Right lobe of liver (tissue), 6 donors: ENCODE measurements around the gene DRD2. TPM values are rescaled to one million over a fixed set of nuclear protein-coding genes. Genes with fewer than 3 reads are reported as not detected.

Experiments used
- ATAC-seq, 4 donors: fragments of 200-7000 bp; cut with Tn5 transposase; one replicate each; pipeline ENCODE4 v1.9.1; 2020; ENCODE audit warnings: mild to moderate bottlenecking in 4 of 4, moderate library complexity in 4 of 4
- DNase-seq, 3 donors: peaks; one replicate each; pipeline ENCODE4 v3.0.0-alpha.2; 2020
- H3K27ac ChIP-seq, 3 donors: fragments of 200-600 bp; one replicate each; pipeline ENCODE4 v1.8.0; 2022
- H3K27me3 ChIP-seq, 2 donors: fragments of 200-600 bp; one replicate each; pipeline ENCODE4 v1.8.0; 2022
- H3K36me3 ChIP-seq, 4 donors: fragments of 200-600 bp; sonication (generic) in 1 of 4; one replicate each; pipeline versions ENCODE4 v1.5.1 to v1.8.0; 2017 to 2022; ENCODE audit warnings: control low read depth in 1 of 4
- H3K4me1 ChIP-seq, 4 donors: fragments of 200-600 bp; sonication (generic) in 1 of 4; one replicate each; pipeline versions ENCODE4 v1.5.1 to v1.8.0; 2017 to 2022; ENCODE audit warnings: control low read depth in 1 of 4
- H3K4me3 ChIP-seq, 3 donors: fragments of 200-600 bp; one replicate each; pipeline ENCODE4 v1.8.0; 2022
- H3K9me3 ChIP-seq, 4 donors: fragments of 200-600 bp; sonication (generic) in 1 of 4; one replicate each; pipeline versions ENCODE4 v1.5.1 to v1.8.0; 2017 to 2022; ENCODE audit warnings: control low read depth in 1 of 4
- CTCF ChIP-seq, 4 donors: fragments of 200-600 bp in 3 of 4; fragments of 450-650 bp in 1 of 4; IDR thresholded peaks; one replicate each; pipeline versions ENCODE4 v1.5.1 to v1.8.0; 2016 to 2022; ENCODE audit warnings: antibody characterized with exemption in 4 of 4, mild to moderate bottlenecking in 2 of 4
- POLR2A ChIP-seq: fragments of 450-650 bp; IDR thresholded peaks from one replicate; pipeline ENCODE4 v1.6.1; 2017; ENCODE audit warnings: antibody characterized with exemption, mild to moderate bottlenecking
- WGBS: methylation state at CpG from one replicate; pipeline ENCODE4 v1.1.6; 2018; ENCODE audit warnings: low coverage, low lambda C conversion rate; ENCODE audit not compliant: insufficient coverage; ENCODE audit errors: missing lambda C conversion rate; 5-methylcytosine and 5-hydroxymethylcytosine counted together
- intact Hi-C, 2 donors: fragments of 100-400 bp; cut with DNase I; formaldehyde crosslinking; loops; one replicate each; pipeline versions ENCODE4 v1.11.2 to v1.14.1; 2022
- total RNA-seq, 6 experiments: library from RNA; depleted of rRNA in 2 of 6; stranded (reverse); fragments of >200 nt in 2 of 6; fragmentation: NEBNext Ultra II Directional in 3 of 6; extraction: Animal tissue kit (Norgen Biotek cat#: 25700) in 3 of 6; gene quantifications; one replicate each; pipeline versions ENCODE4 v1.1.0 to v1.2.4, GENCODE V29; 2016 to 2023
- donor health status: DM: no; HTN: yes; CAD: no.
- donor health status: DM: no; HTN: no; CAD: no.
- donor health status: DM: no; HTN: no; CAD: no.
- donor health status: DM: no; HTN: yes; CAD: no.
- donor health status: DM: no; HTN: yes; CAD: no.

Gene DRD2
- total RNA-seq, 6 experiments from 2014 or later, result 0.13 TPM; not detected in 5

- DNase-seq (no peak), ATAC-seq (no peak)
- 86% methylated on average over 3 of the region's 4 CpGs for WGBS
- intact Hi-C loops, result no loop called here
- Histone ChIP-seq H3K4me1 (no peaks in the 10 kb centered on the region), H3K27me3 (no peaks in the 10 kb centered on the region), H3K36me3 (no peaks in the 10 kb centered on the region), H3K4me3 (no peak overlapping the region), H3K27ac (no peak overlapping the region), H3K9me3 (no peaks in the 10 kb centered on the region)
- no peak for TF ChIP-seq CTCF (IDR thresholded peaks at IDR 0.05)
- no peak for TF ChIP-seq POLR2A
Measured at GRCh38 chr11:113431746-113432145, 43.5 kb downstream of the DRD2 start.

GRCh38 chr11:113426686-113427085 is 48.5 kb downstream of the DRD2 start:
- H3K4me1 ChIP-seq, result no peaks in the 10 kb centered on the region
- intact Hi-C loops, result no loop called here
- H3K4me3 ChIP-seq, result no peak overlapping the region
- no peak for TF ChIP-seq POLR2A
- TF ChIP-seq CTCF (IDR thresholded peaks at IDR 0.05), result no peak
- H3K36me3 ChIP-seq, result no peaks in the 10 kb centered on the region
- DNase-seq, result no peak
- no peak overlapping the region for H3K27ac ChIP-seq
- no peak for ATAC-seq
- WGBS, result 77% methylated on average over 4 of the region's 6 CpGs
- H3K9me3 ChIP-seq, result no peaks in the 10 kb centered on the region
- H3K27me3 ChIP-seq, result no peaks in the 10 kb centered on the region

GRCh38 chr11:113420808-113421207 is 54.4 kb downstream of the DRD2 start:
- DNase-seq, result no peak
- TF ChIP-seq CTCF (IDR thresholded peaks at IDR 0.05) (no peak), POLR2A (no peak)
- no peaks in the 10 kb centered on the region for H3K9me3 ChIP-seq
- no peaks in the 10 kb centered on the region for H3K36me3 ChIP-seq
- H3K27ac ChIP-seq, result no peak overlapping the region
- 50% methylated on average over 2 of the region's 2 CpGs for WGBS
- intact Hi-C loops, result no loop called here
- H3K27me3 ChIP-seq, result no peaks in the 10 kb centered on the region
- H3K4me1 ChIP-seq, result no peaks in the 10 kb centered on the region
- ATAC-seq, result no peak
- no peak overlapping the region for H3K4me3 ChIP-seq

- Histone ChIP-seq H3K27ac (no peak overlapping the region), H3K4me3 (no peak overlapping the region), H3K4me1 (no peaks in the 10 kb centered on the region), H3K27me3 (no peaks in the 10 kb centered on the region), H3K9me3 (no peaks in the 10 kb centered on the region), H3K36me3 (no peaks in the 10 kb centered on the region)
- no peak for DNase-seq
- intact Hi-C loops, result no loop called here
- no peak for TF ChIP-seq POLR2A
- TF ChIP-seq CTCF (IDR thresholded peaks at IDR 0.05), result no peak
- 20% methylated on average over 1 of the region's 14 CpGs for WGBS
- ATAC-seq, result no peak
Measured at GRCh38 chr11:113419454-113420003, 55.7 kb downstream of the DRD2 start.

GRCh38 chr11:113417428-113417827 is 57.8 kb downstream of the DRD2 start:
- Histone ChIP-seq H3K4me1 (no peaks in the 10 kb centered on the region), H3K36me3 (no peaks in the 10 kb centered on the region), H3K27me3 (no peaks in the 10 kb centered on the region), H3K27ac (no peak overlapping the region), H3K9me3 (no peaks in the 10 kb centered on the region), H3K4me3 (no peak overlapping the region)
- intact Hi-C loops, result no loop called here
- 59% methylated on average over 2 of the region's 2 CpGs for WGBS
- TF ChIP-seq POLR2A, result no peak
- no peak for TF ChIP-seq CTCF (IDR thresholded peaks at IDR 0.05)
- ATAC-seq (no peak), DNase-seq (no peak)
